ENCODE results near the gene VN1R2. TPM values are rescaled to one million over a fixed set of nuclear protein-coding genes. Genes with fewer than 3 reads are reported as not detected.
"Not testable (repeated sequence)": the region's sequence is repeated elsewhere in the genome, so short reads cannot be mapped to it uniquely, and the experiment has no call there.

VN1R2 gene
- total RNA-seq, 1 donor from 2014 or later: not detected

DNA sequence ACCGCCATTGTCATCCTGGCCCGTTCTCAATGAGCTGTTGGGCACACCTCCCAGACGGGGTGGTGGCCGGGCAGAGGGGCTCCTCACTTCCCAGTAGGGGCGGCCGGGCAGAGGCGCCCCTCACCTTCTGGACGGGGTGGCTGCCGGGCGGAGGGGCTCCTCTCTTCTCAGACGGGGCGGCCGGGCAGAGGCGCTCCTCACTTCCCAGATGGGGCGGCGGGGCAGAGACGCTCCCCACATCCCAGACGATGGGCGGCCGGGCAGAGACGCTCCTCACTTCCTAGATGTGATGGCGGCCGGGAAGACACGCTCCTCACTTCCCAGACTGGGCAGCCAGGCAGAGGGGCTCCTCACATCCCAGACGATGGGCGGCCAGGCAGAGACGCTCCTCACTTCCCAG lies 11.8 kb downstream of the VN1R2 start:
- not testable (repeated sequence) for H3K36me3 ChIP-seq (ENCODE audit: control insufficient read depth in 3 of 3, insufficient read depth in 3 of 3, low read length in 3 of 3); H3K9ac ChIP-seq (ENCODE audit: low read depth in 1 of 3, low read length in 3 of 3); H3K27me3 ChIP-seq (ENCODE audit: control insufficient read depth in 3 of 3, insufficient read depth in 3 of 3, low read length in 3 of 3); H3K4me3 ChIP-seq (ENCODE audit: low read length in 3 of 3); H3K9me3 ChIP-seq (ENCODE audit: control insufficient read depth in 3 of 3, low read length in 3 of 3); H3K27ac ChIP-seq (ENCODE audit: low read depth, low read length); H3K4me1 ChIP-seq (ENCODE audit: control insufficient read depth in 3 of 3, insufficient read depth in 3 of 3, low read length in 3 of 3)

DNA sequence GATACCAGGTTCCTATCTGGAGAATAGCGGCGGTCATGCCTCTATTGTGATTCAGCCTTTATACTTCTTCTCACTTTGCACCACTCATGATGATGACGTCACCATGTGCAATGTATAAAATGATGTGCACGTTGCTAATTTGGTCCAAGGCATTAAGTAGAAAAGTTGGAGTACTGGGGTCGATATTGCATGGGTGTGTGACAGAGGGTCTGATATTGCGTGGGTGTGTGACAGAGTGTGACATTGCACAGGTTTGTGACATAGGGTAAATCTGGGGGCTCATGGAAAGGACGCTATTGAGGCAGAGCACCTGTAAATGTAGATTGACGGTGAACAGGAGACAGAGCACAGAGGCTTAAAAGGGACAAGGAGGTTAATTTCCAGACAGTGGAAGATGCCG lies 14.0 kb downstream of the VN1R2 start:
- H3K36me3 ChIP-seq (ENCODE audit: control insufficient read depth in 3 of 3, insufficient read depth in 3 of 3, low read length in 3 of 3): no peaks in the 10 kb centered on the region
- H3K9me3 ChIP-seq (ENCODE audit: control insufficient read depth in 3 of 3, low read length in 3 of 3): no peaks in the 10 kb centered on the region
- no peaks in the 10 kb centered on the region for H3K4me1 ChIP-seq (ENCODE audit: control insufficient read depth in 3 of 3, insufficient read depth in 3 of 3, low read length in 3 of 3)
- no peak overlapping the region for H3K4me3 ChIP-seq (ENCODE audit: low read length in 3 of 3)
- H3K27ac ChIP-seq (ENCODE audit: low read depth, low read length): no peak overlapping the region
- peaks cover 0 to 5% (median 0%) of the 10 kb centered on the region in 3 donors for H3K27me3 ChIP-seq (ENCODE audit: control insufficient read depth in 3 of 3, insufficient read depth in 3 of 3, low read length in 3 of 3)
- H3K9ac ChIP-seq (ENCODE audit: low read depth in 1 of 3, low read length in 3 of 3): no peak overlapping the region

DNA sequence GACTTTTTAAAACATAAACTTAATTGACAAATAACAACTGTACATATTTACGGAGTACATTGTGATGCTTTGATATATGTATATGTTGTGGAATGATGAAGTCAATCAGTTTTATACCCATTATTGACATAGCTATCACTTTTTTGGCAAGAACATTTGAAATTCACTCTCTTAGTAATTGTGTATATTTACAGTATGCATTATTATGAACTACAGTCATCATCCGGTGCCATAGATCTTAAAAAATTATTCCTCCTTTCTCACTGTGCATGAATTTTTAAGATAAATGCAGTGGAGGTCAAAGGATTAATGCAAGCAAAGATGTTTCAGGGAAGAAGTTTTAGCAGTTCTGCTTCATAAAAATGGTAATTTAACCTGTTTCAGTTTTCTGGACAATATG lies 17.4 kb downstream of the VN1R2 start:
- Histone ChIP-seq H3K36me3 (ENCODE audit: control insufficient read depth in 3 of 3, insufficient read depth in 3 of 3, low read length in 3 of 3) (no peaks in the 10 kb centered on the region), H3K4me1 (ENCODE audit: control insufficient read depth in 3 of 3, insufficient read depth in 3 of 3, low read length in 3 of 3) (no peaks in the 10 kb centered on the region), H3K9ac (ENCODE audit: low read depth in 1 of 3, low read length in 3 of 3) (no peak overlapping the region), H3K27me3 (ENCODE audit: control insufficient read depth in 3 of 3, insufficient read depth in 3 of 3, low read length in 3 of 3) (peaks cover 0 to 5% (median 0%) of the 10 kb centered on the region in 3 donors), H3K4me3 (ENCODE audit: low read length in 3 of 3) (no peak overlapping the region), H3K27ac (ENCODE audit: low read depth, low read length) (no peak overlapping the region), H3K9me3 (ENCODE audit: control insufficient read depth in 3 of 3, low read length in 3 of 3) (no peaks in the 10 kb centered on the region)

DNA sequence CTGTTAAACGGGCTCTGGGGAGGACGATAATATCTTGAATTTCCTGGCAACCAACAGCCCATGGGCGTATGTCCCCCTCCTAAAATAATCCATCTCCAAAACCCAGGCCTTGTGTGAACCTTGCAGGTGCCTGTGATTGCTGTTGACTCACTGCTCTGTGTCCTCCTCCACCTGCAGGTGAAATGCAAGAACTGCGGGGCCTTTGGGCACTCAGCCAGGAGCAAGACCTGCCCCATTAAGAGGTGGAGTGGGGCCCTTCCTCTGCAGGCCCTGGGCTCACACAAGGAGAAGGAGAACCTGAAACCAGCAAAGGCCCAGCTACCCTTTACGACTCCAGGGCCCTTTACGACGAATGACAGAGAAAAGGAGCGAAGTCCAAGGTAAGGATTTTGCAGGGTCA lies 23.9 kb downstream of the VN1R2 start:
- not testable (repeated sequence) for H3K27me3 ChIP-seq (ENCODE audit: control insufficient read depth in 3 of 3, insufficient read depth in 3 of 3, low read length in 3 of 3); H3K36me3 ChIP-seq (ENCODE audit: control insufficient read depth in 3 of 3, insufficient read depth in 3 of 3, low read length in 3 of 3); H3K9me3 ChIP-seq (ENCODE audit: control insufficient read depth in 3 of 3, low read length in 3 of 3); H3K27ac ChIP-seq (ENCODE audit: low read depth, low read length); H3K4me3 ChIP-seq (ENCODE audit: low read length in 3 of 3); H3K9ac ChIP-seq (ENCODE audit: low read depth in 1 of 3, low read length in 3 of 3); H3K4me1 ChIP-seq (ENCODE audit: control insufficient read depth in 3 of 3, insufficient read depth in 3 of 3, low read length in 3 of 3)

DNA sequence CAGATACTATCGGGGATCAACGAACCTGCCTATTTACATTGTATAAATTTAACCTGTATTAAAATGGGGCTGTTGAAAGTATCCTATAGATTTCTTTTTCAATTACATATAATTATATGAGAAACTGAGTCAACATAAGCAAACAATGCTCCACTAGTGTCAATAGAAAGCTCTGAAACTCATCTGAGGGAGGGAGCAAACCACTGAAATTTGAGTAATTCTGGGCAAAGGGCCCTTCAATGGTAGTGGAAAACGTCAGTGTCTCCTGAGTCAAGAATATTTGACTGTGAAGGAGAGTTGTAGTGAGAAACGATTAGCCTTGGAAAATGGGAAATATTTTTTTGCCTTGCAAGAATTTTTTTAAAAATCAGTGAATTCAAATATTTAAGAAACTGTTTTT lies 27.0 kb downstream of the VN1R2 start:
- no peaks in the 10 kb centered on the region for H3K4me1 ChIP-seq (ENCODE audit: control insufficient read depth in 3 of 3, insufficient read depth in 3 of 3, low read length in 3 of 3)
- no peak overlapping the region for H3K27ac ChIP-seq (ENCODE audit: low read depth, low read length)
- no peaks in the 10 kb centered on the region for H3K27me3 ChIP-seq (ENCODE audit: control insufficient read depth in 3 of 3, insufficient read depth in 3 of 3, low read length in 3 of 3)
- no peaks in the 10 kb centered on the region for H3K9me3 ChIP-seq (ENCODE audit: control insufficient read depth in 3 of 3, low read length in 3 of 3)
- no peaks in the 10 kb centered on the region for H3K36me3 ChIP-seq (ENCODE audit: control insufficient read depth in 3 of 3, insufficient read depth in 3 of 3, low read length in 3 of 3)
- H3K9ac ChIP-seq (ENCODE audit: low read depth in 1 of 3, low read length in 3 of 3): no peak overlapping the region
- no peak overlapping the region for H3K4me3 ChIP-seq (ENCODE audit: low read length in 3 of 3)

DNA sequence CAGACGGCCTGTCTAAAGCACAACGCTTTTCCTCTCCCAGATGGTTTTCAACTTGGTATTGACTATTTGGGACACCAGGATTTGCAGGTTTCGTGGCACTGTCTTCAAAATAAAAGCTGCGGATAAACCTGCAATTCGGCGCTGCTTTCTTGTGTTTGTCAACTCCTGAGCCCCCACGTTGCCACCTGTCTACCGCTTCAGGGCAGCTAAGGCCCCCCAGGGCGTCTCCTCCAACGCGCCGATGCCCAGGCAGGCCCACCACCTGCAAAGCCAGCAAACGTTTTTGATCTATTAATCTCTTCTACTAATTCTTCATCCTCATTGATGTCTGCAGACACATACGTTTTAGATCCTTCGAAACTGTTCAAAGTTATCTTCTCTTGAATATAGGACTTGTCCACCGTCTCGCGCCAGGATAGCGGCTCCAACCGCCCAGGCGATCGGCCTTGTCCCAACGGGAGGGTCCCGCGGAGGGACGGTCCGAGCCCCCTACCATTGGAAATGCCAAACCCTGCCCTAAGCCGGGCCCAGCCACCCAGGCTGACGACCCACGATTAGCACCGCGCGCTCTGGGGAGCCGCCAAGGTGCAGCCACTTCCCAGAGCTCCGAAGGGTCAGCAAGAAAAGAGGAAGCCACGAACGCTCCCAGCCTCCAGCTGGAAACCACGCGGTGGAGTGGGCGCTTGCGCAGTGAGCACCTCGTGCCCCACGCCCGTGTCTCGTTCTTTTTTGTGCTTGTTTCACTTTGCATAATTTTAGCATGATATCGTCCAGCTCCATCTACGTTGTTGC lies 32.9 kb downstream of the VN1R2 start:
- no peaks in the 10 kb centered on the region for H3K36me3 ChIP-seq (ENCODE audit: control insufficient read depth in 3 of 3, insufficient read depth in 3 of 3, low read length in 3 of 3)
- no peak overlapping the region for H3K27ac ChIP-seq (ENCODE audit: low read depth, low read length)
- H3K4me3 ChIP-seq (ENCODE audit: low read length in 3 of 3): no peak overlapping the region
- no peaks in the 10 kb centered on the region for H3K27me3 ChIP-seq (ENCODE audit: control insufficient read depth in 3 of 3, insufficient read depth in 3 of 3, low read length in 3 of 3)
- H3K9ac ChIP-seq (ENCODE audit: low read depth in 1 of 3, low read length in 3 of 3): no peak overlapping the region
- H3K9me3 ChIP-seq (ENCODE audit: control insufficient read depth in 3 of 3, low read length in 3 of 3): peaks cover 3 to 9% (median 8%) of the 10 kb centered on the region in 3 donors
- H3K4me1 ChIP-seq (ENCODE audit: control insufficient read depth in 3 of 3, insufficient read depth in 3 of 3, low read length in 3 of 3): no peaks in the 10 kb centered on the region

DNA sequence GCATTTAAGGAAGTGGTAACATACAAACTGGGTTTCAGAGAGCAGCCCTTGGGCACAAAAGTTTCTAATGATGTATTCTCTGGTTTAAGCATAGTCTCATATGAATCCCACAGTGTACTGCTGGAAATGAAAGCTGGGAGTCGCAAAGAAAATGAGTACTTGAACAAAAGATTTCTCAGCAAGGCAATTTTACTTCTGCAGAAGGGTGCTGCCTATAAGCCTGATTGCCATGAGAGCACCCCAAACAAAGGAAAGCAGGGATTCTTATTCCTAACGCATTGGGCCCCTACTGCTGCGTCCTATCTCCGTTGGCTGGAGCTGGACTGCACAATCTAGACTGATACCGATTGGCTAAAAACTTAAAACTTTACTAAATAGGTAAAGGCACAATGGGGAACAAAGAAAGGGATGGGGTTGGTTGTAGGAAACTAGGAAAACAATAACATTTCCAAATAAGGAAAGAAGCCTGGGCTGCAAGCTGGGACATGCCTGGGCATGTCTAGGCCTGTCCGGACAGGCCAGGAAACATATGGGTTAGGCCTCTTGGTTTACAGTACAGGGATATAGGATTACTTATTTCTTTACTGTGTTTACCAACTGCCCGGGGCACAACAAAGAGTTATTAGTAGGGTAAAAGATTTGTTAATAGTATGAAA lies 36.8 kb downstream of the VN1R2 start:
- H3K27me3 ChIP-seq (ENCODE audit: control insufficient read depth in 3 of 3, insufficient read depth in 3 of 3, low read length in 3 of 3): no peaks in the 10 kb centered on the region

DNA sequence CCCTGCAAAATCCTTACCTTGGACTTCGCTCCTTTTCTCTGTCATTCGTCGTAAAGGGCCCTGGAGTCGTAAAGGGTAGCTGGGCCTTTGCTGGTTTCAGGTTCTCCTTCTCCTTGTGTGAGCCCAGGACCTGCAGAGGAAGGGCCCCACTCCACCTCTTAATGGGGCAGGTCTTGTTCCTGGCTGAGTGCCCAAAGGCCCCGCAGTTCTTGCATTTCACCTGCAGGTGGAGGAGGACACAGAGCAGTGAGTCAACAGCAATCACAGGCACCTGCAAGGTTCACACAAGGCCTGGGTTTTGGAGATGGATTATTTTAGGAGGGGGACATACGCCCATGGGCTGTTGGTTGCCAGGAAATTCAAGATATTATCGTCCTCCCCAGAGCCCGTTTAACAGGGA lies 43.2 kb downstream of the VN1R2 start:
- not testable (repeated sequence) for H3K27me3 ChIP-seq (ENCODE audit: control insufficient read depth in 3 of 3, insufficient read depth in 3 of 3, low read length in 3 of 3); H3K36me3 ChIP-seq (ENCODE audit: control insufficient read depth in 3 of 3, insufficient read depth in 3 of 3, low read length in 3 of 3); H3K4me1 ChIP-seq (ENCODE audit: control insufficient read depth in 3 of 3, insufficient read depth in 3 of 3, low read length in 3 of 3); H3K9me3 ChIP-seq (ENCODE audit: control insufficient read depth in 3 of 3, low read length in 3 of 3); H3K27ac ChIP-seq (ENCODE audit: low read depth, low read length); H3K9ac ChIP-seq (ENCODE audit: low read depth in 1 of 3, low read length in 3 of 3); H3K4me3 ChIP-seq (ENCODE audit: low read length in 3 of 3)

More for the DNA sequence above, 36.8 kb downstream of the VN1R2 start:
- peaks cover 5 to 9% (median 8%) of the 10 kb centered on the region in 3 donors for H3K9me3 ChIP-seq (ENCODE audit: control insufficient read depth in 3 of 3, low read length in 3 of 3)
- H3K4me3 ChIP-seq (ENCODE audit: low read length in 3 of 3): no peak overlapping the region
- no peak overlapping the region for H3K9ac ChIP-seq (ENCODE audit: low read depth in 1 of 3, low read length in 3 of 3)
- H3K27ac ChIP-seq (ENCODE audit: low read depth, low read length): no peak overlapping the region
- no peaks in the 10 kb centered on the region for H3K4me1 ChIP-seq (ENCODE audit: control insufficient read depth in 3 of 3, insufficient read depth in 3 of 3, low read length in 3 of 3)
- H3K36me3 ChIP-seq (ENCODE audit: control insufficient read depth in 3 of 3, insufficient read depth in 3 of 3, low read length in 3 of 3): no peaks in the 10 kb centered on the region

DNA sequence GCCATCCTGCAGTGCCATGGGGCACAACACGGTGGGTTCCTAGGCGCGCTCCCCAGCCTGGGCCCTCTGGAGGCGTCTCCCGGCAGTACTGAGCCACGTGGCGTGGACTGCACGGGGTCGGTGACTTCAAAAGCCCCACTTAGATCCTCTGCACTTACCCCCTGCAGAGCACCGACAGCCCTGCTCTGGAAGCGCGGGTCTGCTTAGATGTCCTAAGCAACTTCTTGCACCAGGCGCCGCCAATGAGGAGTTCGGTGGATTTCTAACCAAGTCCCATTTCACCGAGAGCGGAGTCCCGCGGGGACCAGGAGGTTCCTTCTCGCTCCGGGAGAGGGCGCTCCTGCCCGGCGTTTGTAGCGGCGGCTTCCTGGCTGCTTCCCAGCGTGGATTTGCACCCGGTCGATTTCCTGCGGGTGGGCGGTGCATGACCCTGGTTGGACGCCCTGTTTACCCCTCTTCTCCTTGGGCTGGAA lies 50.3 kb downstream of the VN1R2 start:
- H3K4me1 ChIP-seq (ENCODE audit: control insufficient read depth in 3 of 3, insufficient read depth in 3 of 3, low read length in 3 of 3): no peaks in the 10 kb centered on the region
- no peak overlapping the region for H3K27ac ChIP-seq (ENCODE audit: low read depth, low read length)
- H3K27me3 ChIP-seq (ENCODE audit: control insufficient read depth in 3 of 3, insufficient read depth in 3 of 3, low read length in 3 of 3): peaks cover 0 to 32% (median 5%) of the 10 kb centered on the region in 3 donors
- no peak overlapping the region for H3K9ac ChIP-seq (ENCODE audit: low read depth in 1 of 3, low read length in 3 of 3)
- peaks cover 0 to 12% (median 4%) of the 10 kb centered on the region in 3 donors for H3K9me3 ChIP-seq (ENCODE audit: control insufficient read depth in 3 of 3, low read length in 3 of 3)
- H3K4me3 ChIP-seq (ENCODE audit: low read length in 3 of 3): no peak overlapping the region
- H3K36me3 ChIP-seq (ENCODE audit: control insufficient read depth in 3 of 3, insufficient read depth in 3 of 3, low read length in 3 of 3): no peaks in the 10 kb centered on the region
